KMS-11 (cell line): ENCODE results near the gene UHMK1.

ENCODE experiments used
- H2AFZ ChIP-seq: fragments of 200-600 bp; sonication (generic); 2 replicates; pipeline ENCODE4 v1.6.1; 2016; ENCODE audit warnings: antibody characterized with exemption, mixed run types, low read depth
- H3K27ac ChIP-seq: fragments of 200-600 bp; sonication (generic); 2 replicates; pipeline ENCODE4 v1.6.1; 2016; ENCODE audit warnings: mild to moderate bottlenecking, mixed run types
- H3K27me3 ChIP-seq: fragments of 200-600 bp; sonication (generic); 2 replicates; pipeline ENCODE4 v1.6.1; 2017; ENCODE audit warnings: mild to moderate bottlenecking, low read depth, mixed run types, moderate library complexity; ENCODE audit not compliant: insufficient read depth
- H3K36me3 ChIP-seq: fragments of 200-600 bp; sonication (generic); 2 replicates; pipeline ENCODE4 v1.6.1; 2017; ENCODE audit warnings: mild to moderate bottlenecking, mixed run types; ENCODE audit not compliant: insufficient read depth
- H3K4me1 ChIP-seq: fragments of 200-600 bp; sonication (generic); 2 replicates; pipeline ENCODE4 v1.6.1; 2016; ENCODE audit warnings: mild to moderate bottlenecking, low read depth, mixed run types; ENCODE audit not compliant: poor library complexity, severe bottlenecking
- H3K4me2 ChIP-seq: fragments of 200-600 bp; sonication (generic); 2 replicates; pipeline ENCODE4 v1.7.0; 2016; ENCODE audit warnings: mild to moderate bottlenecking, mixed run types
- H3K4me3 ChIP-seq: fragments of 200-600 bp; sonication (generic); IDR thresholded peaks from 2 replicates; pipeline ENCODE4 v1.6.1; 2017; ENCODE audit warnings: low read depth, low read length, mixed read lengths; ENCODE audit not compliant: insufficient read depth
- H3K79me2 ChIP-seq: fragments of 200-600 bp; sonication (generic); 2 replicates; pipeline ENCODE4 v1.6.1; 2016; ENCODE audit warnings: low read depth, mixed run types; ENCODE audit not compliant: insufficient read depth
- H3K9ac ChIP-seq: fragments of 200-600 bp; sonication (generic); 2 replicates; pipeline ENCODE4 v1.6.1; 2016; ENCODE audit warnings: mild to moderate bottlenecking, mixed run types
- H4K20me1 ChIP-seq: fragments of 200-600 bp; sonication (generic); 2 replicates; pipeline ENCODE4 v1.6.1; 2016; ENCODE audit warnings: mild to moderate bottlenecking, mixed run types; ENCODE audit not compliant: insufficient read depth
- TF ChIP-seq, protein P1 (sequence below): fragments of 200-600 bp; sonication (generic); conservative IDR thresholded peaks from 2 replicates; pipeline ENCODE4 v1.6.1; 2017; ENCODE audit warnings: low read depth, mild to moderate bottlenecking, antibody characterized with exemption, low read length, moderate library complexity, mixed read lengths

The UHMK1 gene

DNA sequence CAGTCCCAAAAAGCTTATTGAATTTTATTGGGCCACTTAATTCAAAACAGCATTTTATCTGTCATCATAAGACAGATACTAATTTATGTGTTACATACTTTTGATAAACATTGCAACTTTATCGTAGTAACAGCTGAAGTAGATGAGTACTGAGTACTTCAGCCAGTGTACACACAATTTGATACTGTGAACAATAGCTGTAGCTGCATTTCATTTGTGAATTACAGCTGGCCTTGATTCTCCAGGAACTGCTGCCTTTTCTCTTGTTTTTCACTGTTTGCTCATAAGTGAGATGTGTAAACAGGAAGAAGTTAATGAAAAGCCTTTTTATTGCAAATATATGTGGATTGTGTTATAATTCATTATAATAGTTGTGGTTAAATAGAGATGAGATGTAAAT lies 74.1 kb downstream of the UHMK1 start:
- no peaks in the 10 kb centered on the region for H3K27me3 ChIP-seq

DNA sequence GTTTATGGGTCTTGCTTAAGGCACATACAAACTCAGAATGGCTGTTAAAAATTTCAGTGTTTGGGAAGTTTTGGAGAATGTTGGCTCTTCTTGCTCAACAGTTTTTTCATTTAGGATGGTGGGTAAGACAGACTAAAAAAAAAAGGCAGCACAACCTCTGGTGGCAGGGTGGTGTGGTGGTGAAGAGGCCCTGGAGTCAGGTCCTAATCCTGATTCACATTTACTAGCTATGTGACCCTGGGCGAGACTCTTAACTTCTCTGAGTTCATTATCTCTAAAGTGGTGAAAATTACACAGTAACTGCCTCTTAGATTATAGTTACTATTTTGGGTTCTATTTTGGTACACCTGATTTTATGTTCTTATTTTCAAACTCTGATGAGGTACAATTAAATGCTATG lies 75.5 kb downstream of the UHMK1 start:
- H3K4me1 ChIP-seq: peaks cover 100% of the 10 kb centered on the region
- peak overlapping the region; percentile 64 for H3K4me2 ChIP-seq
- TF ChIP-seq, protein P1, sequence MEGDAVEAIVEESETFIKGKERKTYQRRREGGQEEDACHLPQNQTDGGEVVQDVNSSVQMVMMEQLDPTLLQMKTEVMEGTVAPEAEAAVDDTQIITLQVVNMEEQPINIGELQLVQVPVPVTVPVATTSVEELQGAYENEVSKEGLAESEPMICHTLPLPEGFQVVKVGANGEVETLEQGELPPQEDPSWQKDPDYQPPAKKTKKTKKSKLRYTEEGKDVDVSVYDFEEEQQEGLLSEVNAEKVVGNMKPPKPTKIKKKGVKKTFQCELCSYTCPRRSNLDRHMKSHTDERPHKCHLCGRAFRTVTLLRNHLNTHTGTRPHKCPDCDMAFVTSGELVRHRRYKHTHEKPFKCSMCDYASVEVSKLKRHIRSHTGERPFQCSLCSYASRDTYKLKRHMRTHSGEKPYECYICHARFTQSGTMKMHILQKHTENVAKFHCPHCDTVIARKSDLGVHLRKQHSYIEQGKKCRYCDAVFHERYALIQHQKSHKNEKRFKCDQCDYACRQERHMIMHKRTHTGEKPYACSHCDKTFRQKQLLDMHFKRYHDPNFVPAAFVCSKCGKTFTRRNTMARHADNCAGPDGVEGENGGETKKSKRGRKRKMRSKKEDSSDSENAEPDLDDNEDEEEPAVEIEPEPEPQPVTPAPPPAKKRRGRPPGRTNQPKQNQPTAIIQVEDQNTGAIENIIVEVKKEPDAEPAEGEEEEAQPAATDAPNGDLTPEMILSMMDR: no peak
- no peaks in the 10 kb centered on the region for H4K20me1 ChIP-seq
- no peak overlapping the region for H2AFZ ChIP-seq
- no peak overlapping the region; the same call in 1 of the 2 replicates for H3K9ac ChIP-seq
- peaks cover 29% of the 10 kb centered on the region; the same call in 1 of the 2 replicates for H3K36me3 ChIP-seq
- H3K79me2 ChIP-seq: peaks cover 93% of the 10 kb centered on the region
- no peaks in the 10 kb centered on the region for H3K27me3 ChIP-seq
- H3K27ac ChIP-seq: peak overlapping the region; percentile 35
- H3K4me3 ChIP-seq: no peak overlapping the region

More for the DNA sequence above, 74.1 kb downstream of the UHMK1 start:
- H3K36me3 ChIP-seq: peaks cover 38% of the 10 kb centered on the region; the same call in 1 of the 2 replicates
- TF ChIP-seq, protein P1: no peak
- peaks cover 100% of the 10 kb centered on the region for H3K4me1 ChIP-seq
- no peak overlapping the region for H3K9ac ChIP-seq
- peak overlapping the region; percentile 19; the same call in 1 of the 2 replicates for H3K27ac ChIP-seq
- H3K4me2 ChIP-seq: peak overlapping the region; percentile 64
- H3K79me2 ChIP-seq: peaks cover 93% of the 10 kb centered on the region
- peaks cover 5% of the 10 kb centered on the region; the same call in 1 of the 2 replicates for H4K20me1 ChIP-seq
- no peak overlapping the region for H3K4me3 ChIP-seq
- H2AFZ ChIP-seq: no peak overlapping the region

DNA sequence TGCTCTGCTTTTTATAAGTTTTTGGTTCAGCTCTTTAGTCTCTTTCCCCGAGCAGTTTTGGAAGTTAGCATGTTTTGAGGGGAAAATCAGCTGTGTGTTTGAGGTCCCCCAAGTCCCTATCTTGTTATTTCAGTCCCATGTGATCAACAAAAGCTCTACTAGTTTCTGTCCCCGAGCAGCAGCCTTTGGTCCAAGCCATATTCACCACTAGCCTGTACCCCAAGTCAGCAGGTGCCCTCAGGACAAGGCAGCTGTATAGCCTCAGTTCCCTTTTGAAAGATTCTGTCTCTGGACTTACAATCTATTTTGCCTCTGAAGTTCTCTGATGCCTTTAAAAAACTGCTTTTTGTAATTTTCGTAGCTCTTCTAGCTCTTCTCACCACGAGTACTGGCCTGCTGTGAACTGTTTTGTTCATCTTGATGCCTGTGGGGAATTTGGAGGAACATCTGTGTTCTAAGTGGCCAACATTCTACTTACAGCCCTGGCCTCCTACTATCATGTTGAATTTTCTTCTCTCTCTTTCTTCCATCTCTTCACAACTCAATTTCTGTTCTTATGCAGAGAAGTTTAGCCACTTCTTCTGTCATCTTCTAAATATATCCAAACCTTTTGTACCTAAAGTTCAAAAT lies 80.6 kb downstream of the UHMK1 start:
- Histone ChIP-seq H3K4me3 (peak overlapping the region; percentile 42), H3K4me1 (peaks cover 100% of the 10 kb centered on the region), H4K20me1 (no peaks in the 10 kb centered on the region), H3K4me2 (peak overlapping the region; percentile 64), H3K27me3 (no peaks in the 10 kb centered on the region), H3K9ac (peak overlapping the region; percentile 13; the same call in 1 of the 2 replicates), H3K27ac (peak overlapping the region; percentile 62), H3K79me2 (peaks cover 91% of the 10 kb centered on the region), H2AFZ (no peak overlapping the region), H3K36me3 (peaks cover 43% of the 10 kb centered on the region; the same call in 1 of the 2 replicates)
- TF ChIP-seq, protein P1: no peak

DNA sequence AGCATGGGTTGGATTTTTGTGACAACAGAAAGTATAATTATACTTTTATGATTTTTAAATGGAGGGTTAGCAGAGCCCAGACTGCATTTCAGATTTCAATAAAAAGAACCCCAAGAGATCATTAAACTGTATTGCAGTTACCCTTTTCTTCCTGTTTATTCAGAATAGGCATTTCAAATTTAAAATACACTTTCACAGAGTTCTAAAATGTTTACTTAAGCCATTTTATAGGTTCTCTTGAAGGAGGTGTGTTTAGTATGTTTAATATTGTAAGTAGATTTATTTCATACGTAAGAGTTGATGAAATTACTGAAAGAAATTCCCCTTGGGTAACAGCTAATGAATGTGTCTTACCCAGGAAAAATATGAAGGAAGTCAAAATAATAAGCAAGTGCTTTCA lies 81.3 kb downstream of the UHMK1 start:
- Histone ChIP-seq H3K9ac (no peak overlapping the region), H4K20me1 (no peaks in the 10 kb centered on the region), H3K4me3 (peak overlapping the region; percentile 19), H3K79me2 (peaks cover 92% of the 10 kb centered on the region), H2AFZ (no peak overlapping the region), H3K4me2 (peak overlapping the region; percentile 64), H3K4me1 (peaks cover 100% of the 10 kb centered on the region), H3K36me3 (peaks cover 43% of the 10 kb centered on the region; the same call in 1 of the 2 replicates), H3K27ac (peak overlapping the region; percentile 62; the same call in 1 of the 2 replicates), H3K27me3 (no peaks in the 10 kb centered on the region)
- TF ChIP-seq, protein P1: no peak
